DMS 273 (cell line): ENCODE measurements around the gene ACADS.
A peak's percentile ranks its signal among the peaks of the same experiment; 100 is the strongest.

Source experiments
- DNase-seq: peaks from one replicate; lab custom pipeline; 2025; ENCODE audit not compliant: unreplicated experiment; lab: John Stamatoyannopoulos, UW

The ACADS gene, protein sequence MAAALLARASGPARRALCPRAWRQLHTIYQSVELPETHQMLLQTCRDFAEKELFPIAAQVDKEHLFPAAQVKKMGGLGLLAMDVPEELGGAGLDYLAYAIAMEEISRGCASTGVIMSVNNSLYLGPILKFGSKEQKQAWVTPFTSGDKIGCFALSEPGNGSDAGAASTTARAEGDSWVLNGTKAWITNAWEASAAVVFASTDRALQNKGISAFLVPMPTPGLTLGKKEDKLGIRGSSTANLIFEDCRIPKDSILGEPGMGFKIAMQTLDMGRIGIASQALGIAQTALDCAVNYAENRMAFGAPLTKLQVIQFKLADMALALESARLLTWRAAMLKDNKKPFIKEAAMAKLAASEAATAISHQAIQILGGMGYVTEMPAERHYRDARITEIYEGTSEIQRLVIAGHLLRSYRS

DNA sequence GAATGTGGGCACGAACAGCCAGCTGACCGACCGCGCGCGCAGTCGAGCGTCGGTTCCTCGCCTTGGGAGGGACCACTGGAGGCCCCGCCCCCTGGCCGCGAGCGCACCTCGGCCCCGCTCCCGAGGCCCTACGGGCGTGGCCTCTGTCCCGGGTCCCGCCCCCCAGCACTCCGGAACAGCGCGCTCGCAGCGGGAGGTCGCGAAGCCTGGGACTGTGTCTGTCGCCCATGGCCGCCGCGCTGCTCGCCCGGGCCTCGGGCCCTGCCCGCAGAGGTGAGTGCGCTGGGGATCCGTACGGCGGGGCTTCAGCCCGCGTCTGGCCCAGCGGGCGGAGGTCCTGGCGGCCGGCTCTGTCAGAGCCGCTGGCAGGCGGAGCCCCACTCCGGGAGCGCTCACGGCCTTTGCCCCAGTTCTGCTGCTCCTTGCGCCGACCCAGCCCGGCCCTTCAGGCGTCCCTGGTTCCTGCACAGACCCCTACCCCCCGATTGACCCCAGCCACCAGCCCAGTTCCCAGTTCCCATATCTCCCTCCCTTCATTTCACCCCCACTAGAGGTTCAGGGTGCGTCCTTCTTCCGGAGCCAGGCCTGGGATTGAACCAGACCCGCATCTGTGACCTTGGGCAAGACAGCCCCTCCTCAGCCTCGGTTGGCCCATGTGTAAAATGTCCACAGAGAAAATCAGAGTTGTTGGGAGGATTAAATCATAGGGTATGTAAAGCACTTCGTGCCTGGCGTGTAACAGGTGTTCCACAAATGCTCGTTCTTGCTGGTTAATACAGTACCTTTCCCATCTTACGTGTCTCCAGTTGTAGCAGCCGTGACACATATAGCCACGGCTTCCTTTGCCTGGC is at the start of gene ACADS:
Gene ACADS, plus strand, starts transcription at position 168 of the 851 bp plus-strand sequence. Its CDS starts 60 bp downstream, at position 228.
- peak; percentile 91 for DNase-seq

- no peak for DNase-seq
Observed at GRCh38 chr12:120677765-120678473, 47.7 kb upstream of the ACADS start.

- DNase-seq = no peak
Observed at GRCh38 chr12:120678572-120678971, 47.1 kb upstream of the ACADS start.

- DNase-seq = no peak
Observed at GRCh38 chr12:120680165-120680738, 45.4 kb upstream of the ACADS start.

DNA sequence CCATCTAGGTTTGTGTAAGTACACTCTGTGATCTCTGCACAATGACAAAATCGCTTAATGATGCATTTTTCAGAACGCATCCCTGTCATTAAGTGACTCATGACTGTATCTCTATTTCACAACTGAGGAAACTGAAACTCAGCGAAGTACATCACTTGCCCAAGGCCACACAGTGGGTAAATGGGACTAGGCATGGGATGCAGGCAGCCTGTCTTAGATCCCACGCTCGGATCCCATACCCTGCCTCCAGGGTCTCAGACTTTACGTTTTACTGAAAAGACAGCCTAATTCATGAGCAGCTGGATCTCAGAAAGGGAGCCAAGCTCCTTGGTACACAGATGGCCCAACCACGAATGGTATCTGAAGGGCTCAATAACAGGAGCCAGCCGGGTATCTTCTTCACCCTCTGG is 41.1 kb upstream of the ACADS start:
- no peak for DNase-seq

DNA sequence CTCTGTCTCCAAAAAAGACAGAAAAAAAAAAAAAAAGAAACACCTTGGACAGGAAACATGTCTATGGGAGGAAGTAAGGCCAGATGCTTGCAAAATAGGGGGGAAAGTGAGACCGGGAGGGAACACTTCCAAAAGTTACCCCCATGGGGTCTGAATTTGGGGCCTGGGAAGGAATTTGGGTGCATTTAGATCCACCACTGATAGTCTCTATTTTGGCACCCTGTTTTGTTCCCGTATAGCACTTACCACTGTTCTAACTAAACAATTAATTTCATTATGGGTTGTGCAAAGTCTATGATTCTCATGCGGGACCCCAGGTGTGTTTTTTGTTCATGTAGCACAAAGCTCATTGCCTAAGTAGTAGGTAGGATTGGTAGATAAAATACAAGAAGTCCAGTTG is 40.1 kb upstream of the ACADS start:
- DNase-seq = no peak

- peak; percentile 97 for DNase-seq
Observed at GRCh38 chr12:120686151-120686689, 39.4 kb upstream of the ACADS start.

- peak; percentile 98 for DNase-seq
Observed at GRCh38 chr12:120686690-120687577, 38.7 kb upstream of the ACADS start, which contains the start of gene MLEC. MLEC (plus strand) TSS chr12:120687149; CDS start chr12:120687297, 148 bp downstream.

DNA sequence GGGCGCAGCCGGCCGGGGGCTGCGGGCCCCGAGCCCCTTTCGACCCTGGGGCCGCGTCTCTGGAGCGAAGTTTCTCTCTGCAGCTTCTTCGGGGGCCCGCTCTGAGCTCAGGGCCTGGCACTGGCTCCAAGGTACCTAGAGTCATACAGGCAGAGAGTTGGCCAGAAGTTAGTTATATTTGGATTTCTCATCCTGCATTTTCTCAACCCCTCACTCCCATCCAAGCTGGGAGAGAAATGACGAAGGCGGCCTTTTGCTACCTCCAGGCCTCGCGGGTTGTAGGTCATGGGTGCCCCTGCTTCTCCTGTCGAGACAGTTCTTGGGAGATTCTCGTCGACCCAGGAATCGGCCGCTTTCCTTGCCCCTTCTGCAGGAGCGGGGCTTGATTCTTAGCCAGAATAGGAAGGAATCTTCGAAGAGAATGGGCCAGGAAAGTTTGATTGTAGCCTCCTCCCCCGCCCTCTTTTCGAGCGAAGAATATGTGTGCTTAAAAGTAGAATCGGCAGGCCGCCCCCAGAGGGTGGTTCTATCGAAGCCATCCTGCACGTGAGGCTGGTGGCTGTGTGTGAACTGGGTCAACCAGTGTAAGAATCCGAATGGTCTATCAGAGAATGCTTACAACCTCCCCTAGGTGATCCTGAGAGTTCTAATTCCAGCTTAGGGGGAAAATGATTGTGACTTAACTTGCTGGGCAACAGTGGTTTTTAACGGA is 37.9 kb upstream of the ACADS start:
- peak; percentile 38 for DNase-seq

GRCh38 chr12:120688527-120689071 is 37.0 kb upstream of the ACADS start:
- DNase-seq = peak; percentile 35

GRCh38 chr12:120689397-120690082 is 36.1 kb upstream of the ACADS start:
- DNase-seq = no peak

DNA sequence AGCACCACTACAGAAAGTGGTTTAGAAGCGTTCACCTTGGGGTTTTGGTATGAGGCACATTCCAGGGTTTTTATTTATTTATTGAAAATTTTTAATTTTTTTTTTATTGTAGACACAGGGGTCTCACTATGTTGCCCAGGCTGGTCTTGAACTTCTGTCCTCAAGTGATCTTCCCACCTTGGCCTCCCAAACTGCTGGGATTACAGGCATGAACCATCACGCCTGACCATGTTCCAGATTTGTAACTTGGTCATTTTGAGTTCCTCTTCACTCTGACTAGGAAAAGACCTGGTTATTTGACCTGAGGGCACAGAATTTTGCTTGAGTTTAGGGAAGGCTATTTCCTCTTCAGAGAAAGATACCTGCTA is 35.6 kb upstream of the ACADS start:
- DNase-seq = no peak

DNA sequence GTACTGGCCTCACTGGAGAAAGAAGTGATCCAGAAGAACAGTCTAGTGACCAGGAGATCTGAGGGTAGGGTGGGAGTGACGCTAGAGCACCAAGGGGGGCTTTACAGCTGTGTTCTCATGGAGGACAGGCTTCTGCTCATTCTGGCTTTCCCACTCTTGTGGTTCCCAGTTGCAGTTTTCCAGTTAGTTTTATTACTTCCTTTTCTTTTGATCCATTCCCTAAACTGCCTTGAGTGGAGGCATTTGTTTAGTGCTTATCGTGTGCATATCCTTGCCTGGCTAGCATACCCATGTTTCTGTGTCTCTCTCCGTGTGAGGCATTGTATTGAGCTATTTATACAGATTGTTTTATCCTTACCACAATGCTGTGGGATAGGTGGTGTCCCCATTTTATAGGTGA is 34.6 kb upstream of the ACADS start:
- no peak for DNase-seq

- DNase-seq = peak; percentile 25
Observed at GRCh38 chr12:120692524-120693033, 33.0 kb upstream of the ACADS start.

DNA sequence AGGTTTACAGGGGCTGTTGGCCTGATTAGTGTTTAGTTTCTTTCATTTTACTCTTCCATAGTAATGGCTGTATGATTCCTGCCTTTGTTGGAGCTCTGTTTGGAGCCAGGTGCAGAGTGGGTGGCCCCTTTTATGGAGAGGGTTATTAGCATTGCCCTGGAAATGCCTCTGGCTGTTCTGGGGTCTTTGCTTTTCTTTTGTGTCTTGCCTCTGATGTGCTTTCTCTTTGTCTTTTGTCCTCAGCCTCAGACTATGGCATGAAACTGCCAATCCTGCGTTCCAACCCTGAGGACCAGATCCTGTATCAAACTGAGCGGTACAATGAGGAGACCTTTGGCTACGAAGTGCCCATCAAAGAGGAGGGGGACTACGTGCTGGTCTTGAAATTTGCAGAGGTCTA is 31.8 kb upstream of the ACADS start:
- DNase-seq = no peak

DNA sequence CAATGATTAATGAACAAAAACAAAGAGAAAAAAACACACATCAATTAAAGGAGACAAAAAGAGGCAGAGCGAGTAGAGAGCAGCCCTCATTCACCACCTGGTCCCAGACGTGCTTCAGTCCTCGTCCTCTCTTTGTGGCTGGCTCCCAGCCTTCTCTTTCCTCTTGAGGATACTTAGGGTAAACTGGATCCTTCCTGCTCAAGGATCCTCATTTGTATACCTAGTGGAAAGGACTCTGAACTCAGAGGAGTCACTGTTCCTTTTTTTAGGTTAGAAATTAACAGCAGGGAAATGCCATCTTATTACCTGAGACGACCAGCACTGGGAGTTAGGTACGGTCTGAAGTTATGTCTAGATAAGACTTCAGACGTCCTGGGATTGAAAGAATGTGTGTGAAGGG is 29.0 kb upstream of the ACADS start:
- DNase-seq = no peak

DNA sequence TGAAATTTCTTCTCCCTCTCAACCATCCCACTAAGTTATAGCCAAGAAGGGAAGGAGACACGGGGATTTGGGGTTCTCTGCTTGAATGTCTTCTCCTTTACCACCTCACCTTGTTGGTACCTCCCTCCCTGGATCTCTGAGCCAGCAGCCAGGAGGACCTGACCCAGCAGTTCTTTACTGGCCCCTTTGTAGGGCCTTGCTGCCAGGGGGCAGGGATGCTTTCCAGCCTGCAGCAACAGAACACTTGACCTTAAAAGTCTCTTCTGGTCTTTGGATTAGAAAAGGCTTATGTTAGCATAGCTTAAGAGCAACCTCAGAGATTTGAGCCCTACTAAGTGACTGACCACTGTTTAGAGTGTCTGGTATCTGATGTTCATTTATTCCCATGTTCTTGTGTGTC is 28.3 kb upstream of the ACADS start:
- no peak for DNase-seq

DNA sequence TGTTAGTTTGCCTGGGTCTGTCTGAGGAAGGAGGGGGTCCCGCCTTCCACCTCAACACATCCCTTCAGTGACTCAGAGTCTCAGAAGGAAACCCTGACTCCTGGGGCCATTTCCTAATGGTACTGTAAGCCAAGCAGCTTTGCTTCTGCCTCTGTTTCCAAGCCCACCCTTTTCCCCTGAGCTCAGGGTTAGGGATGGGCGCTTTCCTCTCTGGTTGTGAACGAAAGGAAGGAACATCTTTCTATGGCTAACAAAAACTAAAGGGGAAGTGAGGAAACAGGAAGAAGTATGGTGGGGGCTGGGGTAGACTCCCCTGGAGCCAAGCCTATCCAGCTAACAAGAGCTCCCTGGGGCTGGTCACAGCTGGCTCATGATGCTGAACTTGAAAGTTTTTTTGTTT is 27.0 kb upstream of the ACADS start:
- DNase-seq = no peak
